HG03045 (cell line): Measurements from ENCODE around the gene KIRREL3.
"Not testable (repeated sequence)": the region's sequence is repeated elsewhere in the genome, so short reads cannot be mapped to it uniquely, and the experiment has no call there.

Source experiments
- ATAC-seq: cut with Tn5 transposase; IDR thresholded peaks from one replicate; pipeline ENCODE4 v1.9.1; 2021; ENCODE audit warnings: mild to moderate bottlenecking, moderate library complexity; ENCODE audit not compliant: unreplicated experiment

The KIRREL3 gene

GRCh38 chr11:126374562-126375300, 625.8 kb downstream of the KIRREL3 start:
- not testable (repeated sequence) for ATAC-seq

GRCh38 chr11:126373389-126374066, 627.0 kb downstream of the KIRREL3 start:
- not testable (repeated sequence) for ATAC-seq
